ENCODE data around the gene NECAP2.
"Not testable (repeated sequence)": the region's sequence is repeated elsewhere in the genome, so short reads cannot be mapped to it uniquely, and the experiment has no call there.

Gene NECAP2

GRCh38 chr1:16478091-16478490 lies 37.6 kb downstream of the NECAP2 start:
- DNase-seq (ENCODE audit: low spot score) (no peak), ATAC-seq (ENCODE audit: low read depth) (no peak)
- Histone ChIP-seq H3K36me3 (ENCODE audit: low read depth) (peaks cover 11% of the 10 kb centered on the region), H3K9me3 (ENCODE audit: severe bottlenecking) (no peaks in the 10 kb centered on the region), H3K4me3 (ENCODE audit: severe bottlenecking) (no peak overlapping the region), H3K27ac (ENCODE audit: poor library complexity, severe bottlenecking) (no peak overlapping the region), H3K27me3 (ENCODE audit: insufficient read depth, poor library complexity, severe bottlenecking) (no peaks in the 10 kb centered on the region), H3K4me1 (ENCODE audit: insufficient read depth, poor library complexity, severe bottlenecking) (no peaks in the 10 kb centered on the region)
- no peak for TF ChIP-seq CTCF (IDR thresholded peaks at IDR 0.05; ENCODE audit: poor library complexity, severe bottlenecking)

DNA sequence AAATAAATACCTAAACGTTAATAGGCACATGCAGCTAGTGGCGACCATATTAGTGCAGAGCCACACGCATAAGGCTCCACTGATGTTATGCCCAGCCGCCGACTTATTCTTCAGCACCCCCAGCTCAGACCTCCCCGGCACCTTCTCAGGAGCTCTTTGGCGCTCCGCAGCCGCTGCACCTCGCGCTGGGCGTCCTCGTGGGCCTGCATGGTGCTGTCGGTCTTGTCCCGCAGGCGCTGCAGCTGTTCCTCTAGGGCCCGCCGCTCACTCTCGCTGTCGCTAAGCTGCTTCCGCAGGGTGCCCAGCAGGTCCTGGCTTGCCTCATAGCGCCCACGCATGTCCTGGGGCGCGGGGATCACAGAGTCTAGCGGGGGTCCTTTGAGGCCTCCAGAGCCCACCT lies 42.6 kb downstream of the NECAP2 start:
- not testable (repeated sequence) for H3K4me3 ChIP-seq (ENCODE audit: severe bottlenecking); H3K4me1 ChIP-seq (ENCODE audit: insufficient read depth, poor library complexity, severe bottlenecking); ATAC-seq (ENCODE audit: low read depth); H3K36me3 ChIP-seq (ENCODE audit: low read depth); H3K27me3 ChIP-seq (ENCODE audit: insufficient read depth, poor library complexity, severe bottlenecking); H3K27ac ChIP-seq (ENCODE audit: poor library complexity, severe bottlenecking); DNase-seq (ENCODE audit: low spot score); H3K9me3 ChIP-seq (ENCODE audit: severe bottlenecking)

DNA sequence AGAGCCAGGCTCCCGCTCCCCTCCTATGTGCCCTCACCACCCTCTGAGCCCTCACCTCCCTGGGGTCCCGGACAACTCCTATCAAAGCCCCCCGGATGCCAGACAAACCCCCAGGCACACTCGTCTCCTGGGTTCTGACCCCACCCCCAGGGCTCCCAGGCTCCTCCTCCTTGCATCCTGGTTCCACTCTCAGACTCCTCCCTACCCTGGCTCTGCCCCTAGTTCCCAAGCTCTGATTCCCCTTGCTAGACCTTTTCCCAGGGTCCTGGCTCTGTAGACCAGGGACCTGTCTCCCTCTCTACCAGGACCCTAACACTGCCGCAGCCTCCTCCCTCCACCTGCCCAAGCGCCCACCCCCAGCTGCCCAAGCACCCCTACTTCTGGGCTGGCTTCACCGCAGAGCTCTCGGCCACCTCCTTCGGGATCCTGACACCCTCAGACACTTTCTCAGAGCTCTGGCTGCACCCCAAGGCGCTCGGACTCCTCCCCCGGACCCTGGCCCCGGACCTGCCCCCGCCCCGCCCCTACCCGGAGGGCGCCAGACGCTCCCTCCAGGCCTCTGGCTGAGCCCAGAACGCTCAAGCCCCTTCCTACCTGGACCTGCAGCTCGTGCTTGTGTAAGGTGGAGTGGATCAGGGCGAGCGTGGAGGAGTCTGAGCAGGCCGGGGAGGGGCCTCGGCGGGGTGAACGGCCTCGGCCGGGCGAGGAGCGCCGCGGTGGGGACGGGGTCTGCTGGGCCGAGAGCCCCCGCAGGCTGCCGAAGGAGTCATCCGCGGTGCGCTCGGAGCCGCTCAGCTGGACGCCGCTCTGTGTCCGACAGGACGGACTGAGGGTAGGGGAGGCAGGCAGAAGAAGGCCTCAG lies 43.3 kb downstream of the NECAP2 start:
- DNase-seq (ENCODE audit: low spot score); H3K36me3 ChIP-seq (ENCODE audit: low read depth); H3K27me3 ChIP-seq (ENCODE audit: insufficient read depth, poor library complexity, severe bottlenecking); ATAC-seq (ENCODE audit: low read depth); H3K4me1 ChIP-seq (ENCODE audit: insufficient read depth, poor library complexity, severe bottlenecking); H3K4me3 ChIP-seq (ENCODE audit: severe bottlenecking); H3K27ac ChIP-seq (ENCODE audit: poor library complexity, severe bottlenecking); H3K9me3 ChIP-seq (ENCODE audit: severe bottlenecking): not testable (repeated sequence)

DNA sequence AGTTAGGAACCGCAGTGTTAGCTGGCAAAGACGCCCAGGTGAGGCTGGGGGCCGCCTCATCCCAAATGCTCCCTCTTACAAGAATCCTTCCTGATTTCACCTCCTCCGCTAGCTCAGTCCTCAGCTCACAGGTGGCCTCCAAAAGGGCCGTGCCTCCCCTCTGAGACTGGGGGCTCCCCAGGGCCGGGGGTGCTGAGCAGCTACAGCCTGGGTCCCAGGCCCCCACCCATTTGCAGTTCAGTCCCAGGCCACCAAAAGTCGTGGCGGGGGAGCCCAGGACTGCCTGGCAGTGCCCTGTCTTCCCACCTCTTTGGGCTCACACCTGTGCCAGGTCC lies 43.9 kb downstream of the NECAP2 start:
- H3K27ac ChIP-seq (ENCODE audit: poor library complexity, severe bottlenecking), result no peak overlapping the region
- DNase-seq (ENCODE audit: low spot score) (no peak), ATAC-seq (ENCODE audit: low read depth) (no peak)
- no peaks in the 10 kb centered on the region for H3K27me3 ChIP-seq (ENCODE audit: insufficient read depth, poor library complexity, severe bottlenecking)
- no peaks in the 10 kb centered on the region for H3K9me3 ChIP-seq (ENCODE audit: severe bottlenecking)
- TF ChIP-seq CTCF (IDR thresholded peaks at IDR 0.05; ENCODE audit: poor library complexity, severe bottlenecking), result no peak
- H3K4me1 ChIP-seq (ENCODE audit: insufficient read depth, poor library complexity, severe bottlenecking), result no peaks in the 10 kb centered on the region
- H3K4me3 ChIP-seq (ENCODE audit: severe bottlenecking), result no peak overlapping the region
- peaks cover 7% of the 10 kb centered on the region for H3K36me3 ChIP-seq (ENCODE audit: low read depth)

DNA sequence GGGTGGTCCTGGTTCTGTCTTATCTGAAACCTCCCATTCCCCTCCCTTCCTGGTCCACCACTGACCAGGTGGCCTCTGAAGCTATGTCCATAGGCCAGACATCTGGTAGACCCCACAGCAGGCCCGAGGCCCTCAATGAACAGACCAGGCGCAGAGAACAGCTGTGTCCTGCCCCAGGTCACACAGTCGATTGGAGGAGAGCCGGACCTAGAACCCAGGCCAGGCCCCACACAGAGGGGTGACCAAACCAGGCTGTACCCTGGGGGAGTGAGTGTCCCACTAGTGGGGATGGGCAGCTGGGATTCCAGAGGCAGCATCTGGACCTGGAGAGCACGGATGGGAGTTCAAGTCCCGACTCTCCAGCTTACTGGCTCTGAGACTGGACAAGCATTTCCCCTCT lies 44.4 kb downstream of the NECAP2 start:
- Histone ChIP-seq H3K4me1 (ENCODE audit: insufficient read depth, poor library complexity, severe bottlenecking) (no peaks in the 10 kb centered on the region), H3K27ac (ENCODE audit: poor library complexity, severe bottlenecking) (no peak overlapping the region), H3K4me3 (ENCODE audit: severe bottlenecking) (no peak overlapping the region), H3K9me3 (ENCODE audit: severe bottlenecking) (no peaks in the 10 kb centered on the region), H3K36me3 (ENCODE audit: low read depth) (peaks cover 7% of the 10 kb centered on the region), H3K27me3 (ENCODE audit: insufficient read depth, poor library complexity, severe bottlenecking) (no peaks in the 10 kb centered on the region)
- ATAC-seq (ENCODE audit: low read depth), result no peak
- no peak for DNase-seq (ENCODE audit: low spot score)
- no peak for TF ChIP-seq CTCF (IDR thresholded peaks at IDR 0.05; ENCODE audit: poor library complexity, severe bottlenecking)

DNA sequence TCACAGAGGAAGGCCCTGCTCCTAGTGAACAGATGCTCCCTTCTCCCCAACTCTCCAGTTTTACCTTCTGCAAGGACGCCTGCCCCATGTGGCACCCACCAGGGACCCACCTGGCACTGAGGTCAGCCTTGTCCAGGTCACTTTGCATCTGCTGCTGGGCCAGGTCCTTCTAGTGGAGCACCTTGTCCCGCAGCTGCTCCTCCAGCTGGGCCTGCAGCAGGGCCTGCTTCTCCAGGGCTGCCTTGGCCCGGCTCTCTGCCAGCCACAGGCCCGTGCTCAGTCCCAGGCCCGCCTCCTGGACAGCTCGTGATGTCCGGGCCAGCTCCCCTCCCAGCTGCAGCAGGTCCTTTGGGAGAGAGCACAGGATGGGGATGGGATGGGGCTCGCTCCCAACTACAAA lies 45.8 kb downstream of the NECAP2 start:
- not testable (repeated sequence) for H3K27me3 ChIP-seq (ENCODE audit: insufficient read depth, poor library complexity, severe bottlenecking); H3K27ac ChIP-seq (ENCODE audit: poor library complexity, severe bottlenecking); H3K36me3 ChIP-seq (ENCODE audit: low read depth); H3K9me3 ChIP-seq (ENCODE audit: severe bottlenecking); H3K4me3 ChIP-seq (ENCODE audit: severe bottlenecking); DNase-seq (ENCODE audit: low spot score); H3K4me1 ChIP-seq (ENCODE audit: insufficient read depth, poor library complexity, severe bottlenecking)
- ATAC-seq (ENCODE audit: low read depth), result peak; percentile 15; the same call in 1 of the 3 replicates

DNA sequence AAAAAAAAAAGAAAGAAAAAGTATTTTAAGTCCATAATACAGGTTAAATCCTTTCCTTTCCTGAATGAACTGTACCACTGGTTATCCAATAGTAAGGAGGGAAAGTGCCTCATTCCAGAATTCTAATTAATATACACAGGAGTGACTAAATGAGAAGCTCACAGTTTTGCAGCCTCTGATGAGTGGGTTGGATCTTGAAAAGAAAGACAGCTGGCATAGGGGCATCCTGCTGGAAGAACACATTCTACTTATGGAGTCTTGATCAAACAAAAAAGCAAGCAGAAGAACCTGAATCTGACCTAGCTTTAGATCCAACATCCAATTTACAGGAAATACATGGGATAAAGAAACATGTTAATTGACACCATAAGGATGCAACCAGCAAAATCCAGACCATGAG lies 46.5 kb downstream of the NECAP2 start:
- not testable (repeated sequence) for H3K4me3 ChIP-seq (ENCODE audit: severe bottlenecking); H3K27me3 ChIP-seq (ENCODE audit: insufficient read depth, poor library complexity, severe bottlenecking); H3K36me3 ChIP-seq (ENCODE audit: low read depth); H3K9me3 ChIP-seq (ENCODE audit: severe bottlenecking); DNase-seq (ENCODE audit: low spot score); H3K4me1 ChIP-seq (ENCODE audit: insufficient read depth, poor library complexity, severe bottlenecking); H3K27ac ChIP-seq (ENCODE audit: poor library complexity, severe bottlenecking); ATAC-seq (ENCODE audit: low read depth)

- not testable (repeated sequence) for H3K27me3 ChIP-seq (ENCODE audit: insufficient read depth, poor library complexity, severe bottlenecking); DNase-seq (ENCODE audit: low spot score); ATAC-seq (ENCODE audit: low read depth); H3K4me1 ChIP-seq (ENCODE audit: insufficient read depth, poor library complexity, severe bottlenecking); H3K9me3 ChIP-seq (ENCODE audit: severe bottlenecking); H3K36me3 ChIP-seq (ENCODE audit: low read depth); H3K27ac ChIP-seq (ENCODE audit: poor library complexity, severe bottlenecking); H3K4me3 ChIP-seq (ENCODE audit: severe bottlenecking)
Measured at GRCh38 chr1:16489195-16489880, 48.8 kb downstream of the NECAP2 start.

Data from RWPE2 (cell line).